GM23338 (cell line): ENCODE results near the gene MLST8. TPM values are rescaled to one million over a fixed set of nuclear protein-coding genes. Genes with fewer than 3 reads are reported as not detected.
A peak's percentile ranks its signal among the peaks of the same experiment; 100 is the strongest.

Experiments used
- ATAC-seq: fragments of 200-7000 bp; cut with Tn5 transposase; 3 replicates; pipeline ENCODE4 v1.9.1; 2020
- DNase-seq: peaks from one replicate; pipeline ENCODE4 v3.0.0-alpha.2; 2015; ENCODE audit warnings: low spot score
- H2AFZ ChIP-seq: fragments of 200-600 bp; sonication (generic); 2 replicates; pipeline ENCODE4 v1.8.0; 2016; ENCODE audit warnings: antibody characterized with exemption, mild to moderate bottlenecking, moderate library complexity
- H3F3A ChIP-seq: fragments of 200-600 bp; sonication (generic); replicated peaks from 2 replicates; pipeline ENCODE4 v1.8.0; 2017; ENCODE audit warnings: antibody characterized with exemption, mixed run types, low read depth
- H3K27ac ChIP-seq: fragments of 200-600 bp; sonication (generic); 2 replicates; pipeline ENCODE4 v1.6.1; 2016; ENCODE audit warnings: low read depth
- H3K27me3 ChIP-seq: fragments of 200-600 bp; sonication (generic); 2 replicates; pipeline ENCODE4 v1.8.0; 2016; ENCODE audit warnings: mild to moderate bottlenecking, mixed run types, moderate library complexity; ENCODE audit not compliant: insufficient read depth
- H3K36me3 ChIP-seq: fragments of 200-600 bp; sonication (generic); 2 replicates; pipeline ENCODE4 v1.8.0; 2016; ENCODE audit warnings: mild to moderate bottlenecking; ENCODE audit not compliant: insufficient read depth
- H3K4me1 ChIP-seq: fragments of 200-600 bp; sonication (generic); 2 replicates; pipeline ENCODE4 v1.8.0; 2016; ENCODE audit warnings: mild to moderate bottlenecking, moderate library complexity; ENCODE audit not compliant: insufficient read depth
- H3K4me2 ChIP-seq: fragments of 200-600 bp; sonication (generic); 2 replicates; pipeline ENCODE4 v1.7.1; 2017; ENCODE audit warnings: mixed run types
- H3K4me3 ChIP-seq: fragments of 200-600 bp; sonication (generic); 2 replicates; pipeline ENCODE4 v1.6.1; 2016; ENCODE audit warnings: mixed run types
- H3K79me2 ChIP-seq: fragments of 200-600 bp; sonication (generic); replicated peaks from 2 replicates; pipeline ENCODE4 v1.8.0; 2017; ENCODE audit warnings: mild to moderate bottlenecking; ENCODE audit not compliant: insufficient read depth
- H3K9me2 ChIP-seq: fragments of 200-600 bp; sonication (generic); 2 replicates; pipeline ENCODE4 v1.8.0; 2017; ENCODE audit not compliant: insufficient read depth
- H4K20me1 ChIP-seq: fragments of 200-600 bp; sonication (generic); replicated peaks from 2 replicates; pipeline ENCODE4 v1.8.0; 2017; ENCODE audit warnings: mild to moderate bottlenecking; ENCODE audit not compliant: insufficient read depth
- H3K27ac Mint-ChIP-seq: 2 replicates; pipeline ENCODE4 v1.8.0; 2020; ENCODE audit warnings: inconsistent platforms, mild to moderate bottlenecking, moderate library complexity, mixed read lengths
- H3K27me3 Mint-ChIP-seq: 3 replicates; pipeline ENCODE4 v1.8.0; 2022; ENCODE audit warnings: low read depth, mild to moderate bottlenecking, moderate library complexity, mixed read lengths, inconsistent platforms; ENCODE audit not compliant: insufficient read depth, poor library complexity
- H3K36me3 Mint-ChIP-seq: 3 replicates; pipeline ENCODE4 v1.8.0; 2021; ENCODE audit warnings: low read depth, mild to moderate bottlenecking, inconsistent platforms, moderate library complexity, mixed read lengths
- H3K4me1 Mint-ChIP-seq: 3 replicates; pipeline ENCODE4 v1.8.0; 2020; ENCODE audit warnings: mild to moderate bottlenecking, inconsistent platforms, mixed read lengths
- H3K4me3 Mint-ChIP-seq: 3 replicates; pipeline ENCODE4 v1.8.0; 2021; ENCODE audit warnings: moderate library complexity, mild to moderate bottlenecking, inconsistent platforms, mixed read lengths
- H3K9me3 Mint-ChIP-seq: 3 replicates; pipeline ENCODE4 v1.8.0; 2020; ENCODE audit warnings: moderate library complexity, mild to moderate bottlenecking, inconsistent platforms, mixed read lengths
- ETS1 ChIP-seq: IDR thresholded peaks from 2 replicates; pipeline ENCODE4 v1.6.1; 2016; ENCODE audit warnings: antibody characterized with exemption
- EZH2 ChIP-seq: fragments of 200-600 bp; sonication (generic); IDR thresholded peaks from one replicate; pipeline ENCODE4 v1.8.0; 2017; ENCODE audit warnings: antibody characterized with exemption, mild to moderate bottlenecking, low read depth; ENCODE audit not compliant: unreplicated experiment
- JUNB ChIP-seq: IDR thresholded peaks from one replicate; pipeline ENCODE4 v1.6.1; 2016; ENCODE audit warnings: antibody characterized with exemption; ENCODE audit not compliant: unreplicated experiment
- NANOG ChIP-seq: IDR thresholded peaks from 2 replicates; pipeline ENCODE4 v1.6.1; 2016; ENCODE audit warnings: antibody characterized with exemption, borderline replicate concordance
- POLR2AphosphoS5 ChIP-seq: IDR thresholded peaks from 2 replicates; pipeline ENCODE4 v1.6.1; 2016; ENCODE audit warnings: antibody characterized with exemption, low read depth
- STAT1 ChIP-seq: IDR thresholded peaks from one replicate; pipeline ENCODE4 v1.6.1; 2016; ENCODE audit warnings: antibody characterized with exemption; ENCODE audit not compliant: unreplicated experiment
- ZNF114 ChIP-seq: fragments of 250-450 bp; sonication (Bioruptor Pico); IDR thresholded peaks from 2 replicates; pipeline ENCODE4 v1.5.0; 2020; ENCODE audit warnings: mild to moderate bottlenecking, moderate library complexity
- ZNF331 ChIP-seq: fragments of 250-450 bp; sonication (Bioruptor Pico); IDR thresholded peaks from 2 replicates; pipeline ENCODE4 v1.5.0; 2020; ENCODE audit warnings: low read depth, mild to moderate bottlenecking, moderate library complexity
- polyA plus RNA-seq: library from polyadenylated mRNA; unstranded; fragments of >200 nt; fragmentation: Nextera tagmentation; extraction: Ambion mirVana; gene quantifications from 2 replicates; pipeline ENCODE4 v1.2.1, GENCODE V29; 2016
- total RNA-seq: library from RNA; depleted of rRNA; stranded (reverse); fragments of >200 nt; shearing (Covaris generic); gene quantifications from 2 replicates; pipeline ENCODE4 v1.2.3, GENCODE V29; 2014
- TF ChIP-seq, protein P1 (sequence below): fragments of 250-450 bp; sonication (Bioruptor Pico); IDR thresholded peaks from 2 replicates; pipeline ENCODE4 v1.5.0; 2020; ENCODE audit warnings: mild to moderate bottlenecking, moderate library complexity
- TF ChIP-seq, protein P2 (sequence below): IDR thresholded peaks from one replicate; pipeline ENCODE4 v1.6.1; 2018; ENCODE audit warnings: antibody characterized with exemption; ENCODE audit not compliant: unreplicated experiment

The MLST8 gene
- total and polyA plus RNA-seq, 2 experiments from 2014 or later, result 58.8 to 138 TPM

DNA sequence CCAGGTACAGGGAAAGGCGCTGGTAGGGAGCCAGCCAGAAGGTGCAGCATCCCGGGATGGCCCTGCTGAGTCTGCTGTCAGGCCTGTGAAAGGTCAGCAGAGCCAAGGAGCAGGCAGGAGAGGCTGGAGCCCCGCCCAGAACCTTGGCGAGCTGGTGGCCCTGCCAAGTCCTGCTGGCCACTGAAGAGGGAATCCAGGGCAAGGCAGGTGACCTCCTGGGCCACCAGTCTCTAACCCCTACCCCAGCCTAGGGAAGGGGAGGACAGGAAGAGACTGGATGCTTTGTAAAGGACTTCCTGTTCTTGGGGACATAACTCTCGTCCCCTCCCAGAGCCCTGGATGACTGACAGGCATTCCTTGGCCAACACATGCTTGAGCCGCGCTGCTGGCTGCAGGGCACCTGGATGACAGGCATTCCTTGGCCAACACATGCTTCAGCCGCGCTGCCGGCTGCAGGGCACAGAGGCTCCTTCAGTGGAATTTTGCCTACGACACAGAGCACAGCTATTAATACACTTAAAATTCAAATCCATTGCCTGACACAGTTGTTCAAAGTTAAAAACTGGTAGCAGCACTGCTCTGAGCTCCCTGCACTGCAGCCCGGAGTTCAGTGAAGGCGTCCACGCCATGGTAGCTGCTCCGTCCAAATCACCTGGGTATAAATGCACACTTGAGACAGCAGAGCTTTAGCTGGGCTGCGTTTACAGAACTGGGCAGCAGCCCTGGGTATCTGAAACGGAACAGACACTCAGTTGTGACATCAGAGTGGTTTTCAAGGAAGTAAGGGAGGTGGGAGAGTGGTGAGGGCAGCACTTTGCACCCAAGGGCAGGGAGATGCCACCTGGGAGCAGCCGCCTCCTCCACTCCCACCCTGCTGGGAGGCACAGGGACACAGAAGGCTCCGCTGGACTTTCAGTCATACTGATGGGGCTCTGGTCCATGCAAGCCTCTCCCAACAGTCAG lies 7.4 kb downstream of the MLST8 start (continued):
- TF ChIP-seq, protein P1, sequence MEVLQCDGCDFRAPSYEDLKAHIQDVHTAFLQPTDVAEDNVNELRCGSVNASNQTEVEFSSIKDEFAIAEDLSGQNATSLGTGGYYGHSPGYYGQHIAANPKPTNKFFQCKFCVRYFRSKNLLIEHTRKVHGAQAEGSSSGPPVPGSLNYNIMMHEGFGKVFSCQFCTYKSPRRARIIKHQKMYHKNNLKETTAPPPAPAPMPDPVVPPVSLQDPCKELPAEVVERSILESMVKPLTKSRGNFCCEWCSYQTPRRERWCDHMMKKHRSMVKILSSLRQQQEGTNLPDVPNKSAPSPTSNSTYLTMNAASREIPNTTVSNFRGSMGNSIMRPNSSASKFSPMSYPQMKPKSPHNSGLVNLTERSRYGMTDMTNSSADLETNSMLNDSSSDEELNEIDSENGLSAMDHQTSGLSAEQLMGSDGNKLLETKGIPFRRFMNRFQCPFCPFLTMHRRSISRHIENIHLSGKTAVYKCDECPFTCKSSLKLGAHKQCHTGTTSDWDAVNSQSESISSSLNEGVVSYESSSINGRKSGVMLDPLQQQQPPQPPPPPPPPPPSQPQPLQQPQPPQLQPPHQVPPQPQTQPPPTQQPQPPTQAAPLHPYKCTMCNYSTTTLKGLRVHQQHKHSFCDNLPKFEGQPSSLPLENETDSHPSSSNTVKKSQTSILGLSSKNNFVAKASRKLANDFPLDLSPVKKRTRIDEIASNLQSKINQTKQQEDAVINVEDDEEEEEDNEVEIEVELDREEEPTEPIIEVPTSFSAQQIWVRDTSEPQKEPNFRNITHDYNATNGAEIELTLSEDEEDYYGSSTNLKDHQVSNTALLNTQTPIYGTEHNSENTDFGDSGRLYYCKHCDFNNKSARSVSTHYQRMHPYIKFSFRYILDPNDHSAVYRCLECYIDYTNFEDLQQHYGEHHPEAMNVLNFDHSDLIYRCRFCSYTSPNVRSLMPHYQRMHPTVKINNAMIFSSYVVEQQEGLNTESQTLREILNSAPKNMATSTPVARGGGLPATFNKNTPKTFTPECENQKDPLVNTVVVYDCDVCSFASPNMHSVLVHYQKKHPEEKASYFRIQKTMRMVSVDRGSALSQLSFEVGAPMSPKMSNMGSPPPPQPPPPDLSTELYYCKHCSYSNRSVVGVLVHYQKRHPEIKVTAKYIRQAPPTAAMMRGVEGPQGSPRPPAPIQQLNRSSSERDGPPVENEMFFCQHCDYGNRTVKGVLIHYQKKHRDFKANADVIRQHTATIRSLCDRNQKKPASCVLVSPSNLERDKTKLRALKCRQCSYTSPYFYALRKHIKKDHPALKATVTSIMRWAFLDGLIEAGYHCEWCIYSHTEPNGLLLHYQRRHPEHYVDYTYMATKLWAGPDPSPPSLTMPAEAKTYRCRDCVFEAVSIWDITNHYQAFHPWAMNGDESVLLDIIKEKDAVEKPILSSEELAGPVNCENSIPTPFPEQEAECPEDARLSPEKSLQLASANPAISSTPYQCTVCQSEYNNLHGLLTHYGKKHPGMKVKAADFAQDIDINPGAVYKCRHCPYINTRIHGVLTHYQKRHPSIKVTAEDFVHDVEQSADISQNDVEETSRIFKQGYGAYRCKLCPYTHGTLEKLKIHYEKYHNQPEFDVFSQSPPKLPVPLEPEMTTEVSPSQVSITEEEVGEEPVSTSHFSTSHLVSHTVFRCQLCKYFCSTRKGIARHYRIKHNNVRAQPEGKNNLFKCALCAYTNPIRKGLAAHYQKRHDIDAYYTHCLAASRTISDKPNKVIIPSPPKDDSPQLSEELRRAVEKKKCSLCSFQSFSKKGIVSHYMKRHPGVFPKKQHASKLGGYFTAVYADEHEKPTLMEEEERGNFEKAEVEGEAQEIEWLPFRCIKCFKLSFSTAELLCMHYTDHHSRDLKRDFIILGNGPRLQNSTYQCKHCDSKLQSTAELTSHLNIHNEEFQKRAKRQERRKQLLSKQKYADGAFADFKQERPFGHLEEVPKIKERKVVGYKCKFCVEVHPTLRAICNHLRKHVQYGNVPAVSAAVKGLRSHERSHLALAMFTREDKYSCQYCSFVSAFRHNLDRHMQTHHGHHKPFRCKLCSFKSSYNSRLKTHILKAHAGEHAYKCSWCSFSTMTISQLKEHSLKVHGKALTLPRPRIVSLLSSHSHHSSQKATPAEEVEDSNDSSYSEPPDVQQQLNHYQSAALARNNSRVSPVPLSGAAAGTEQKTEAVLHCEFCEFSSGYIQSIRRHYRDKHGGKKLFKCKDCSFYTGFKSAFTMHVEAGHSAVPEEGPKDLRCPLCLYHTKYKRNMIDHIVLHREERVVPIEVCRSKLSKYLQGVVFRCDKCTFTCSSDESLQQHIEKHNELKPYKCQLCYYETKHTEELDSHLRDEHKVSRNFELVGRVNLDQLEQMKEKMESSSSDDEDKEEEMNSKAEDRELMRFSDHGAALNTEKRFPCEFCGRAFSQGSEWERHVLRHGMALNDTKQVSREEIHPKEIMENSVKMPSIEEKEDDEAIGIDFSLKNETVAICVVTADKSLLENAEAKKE (CRISPR knock-in tag), result no peak
- no peak for TF ChIP-seq EZH2
- no peak for TF ChIP-seq STAT1

GRCh38 chr16:2213817-2214718 lies 8.8 kb downstream of the MLST8 start:
- H3K36me3 ChIP-seq, result 0 out of 2 replicates have a peak, but pooled peaks cover 5% of the 10 kb centered on the region
- peaks cover 10% of the 10 kb centered on the region; the same call in 1 of the 2 replicates for H3K4me1 ChIP-seq
- peak overlapping the region; percentile 54 for H3K4me3 ChIP-seq
- H4K20me1 ChIP-seq, result peaks cover 18% of the 10 kb centered on the region
- no peaks in the 10 kb centered on the region for H3K27me3 ChIP-seq
- ATAC-seq (no peak), DNase-seq (peak; percentile 40)
- no peaks in the 10 kb centered on the region for H3K9me2 ChIP-seq
- no peak overlapping the region for H2AFZ ChIP-seq
- H3K9me3 Mint-ChIP-seq, result no peaks in the 10 kb centered on the region; the same call in 2 of the 3 replicates
- H3K4me3 Mint-ChIP-seq, result peak overlapping the region; percentile 82
- peak overlapping the region; percentile 84 for H3K4me2 ChIP-seq
- H3K27ac Mint-ChIP-seq, result peak overlapping the region; percentile 70; the same call in 1 of the 2 replicates
- peaks cover 17% of the 10 kb centered on the region for H3K27me3 Mint-ChIP-seq
- H3K79me2 ChIP-seq, result peaks cover 19% of the 10 kb centered on the region
- H3K27ac ChIP-seq, result no peak overlapping the region
- peaks cover 23% of the 10 kb centered on the region for H3K36me3 Mint-ChIP-seq
- H3K4me1 Mint-ChIP-seq, result peaks cover 17% of the 10 kb centered on the region
- peaks cover 37% of the 10 kb centered on the region; the same call in 1 of the 2 replicates for H3F3A ChIP-seq
- TF ChIP-seq, protein P2, sequence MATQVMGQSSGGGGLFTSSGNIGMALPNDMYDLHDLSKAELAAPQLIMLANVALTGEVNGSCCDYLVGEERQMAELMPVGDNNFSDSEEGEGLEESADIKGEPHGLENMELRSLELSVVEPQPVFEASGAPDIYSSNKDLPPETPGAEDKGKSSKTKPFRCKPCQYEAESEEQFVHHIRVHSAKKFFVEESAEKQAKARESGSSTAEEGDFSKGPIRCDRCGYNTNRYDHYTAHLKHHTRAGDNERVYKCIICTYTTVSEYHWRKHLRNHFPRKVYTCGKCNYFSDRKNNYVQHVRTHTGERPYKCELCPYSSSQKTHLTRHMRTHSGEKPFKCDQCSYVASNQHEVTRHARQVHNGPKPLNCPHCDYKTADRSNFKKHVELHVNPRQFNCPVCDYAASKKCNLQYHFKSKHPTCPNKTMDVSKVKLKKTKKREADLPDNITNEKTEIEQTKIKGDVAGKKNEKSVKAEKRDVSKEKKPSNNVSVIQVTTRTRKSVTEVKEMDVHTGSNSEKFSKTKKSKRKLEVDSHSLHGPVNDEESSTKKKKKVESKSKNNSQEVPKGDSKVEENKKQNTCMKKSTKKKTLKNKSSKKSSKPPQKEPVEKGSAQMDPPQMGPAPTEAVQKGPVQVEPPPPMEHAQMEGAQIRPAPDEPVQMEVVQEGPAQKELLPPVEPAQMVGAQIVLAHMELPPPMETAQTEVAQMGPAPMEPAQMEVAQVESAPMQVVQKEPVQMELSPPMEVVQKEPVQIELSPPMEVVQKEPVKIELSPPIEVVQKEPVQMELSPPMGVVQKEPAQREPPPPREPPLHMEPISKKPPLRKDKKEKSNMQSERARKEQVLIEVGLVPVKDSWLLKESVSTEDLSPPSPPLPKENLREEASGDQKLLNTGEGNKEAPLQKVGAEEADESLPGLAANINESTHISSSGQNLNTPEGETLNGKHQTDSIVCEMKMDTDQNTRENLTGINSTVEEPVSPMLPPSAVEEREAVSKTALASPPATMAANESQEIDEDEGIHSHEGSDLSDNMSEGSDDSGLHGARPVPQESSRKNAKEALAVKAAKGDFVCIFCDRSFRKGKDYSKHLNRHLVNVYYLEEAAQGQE, result no peak
- TF ChIP-seq JUNB (no peak), ETS1 (no peak), ZNF114 (CRISPR knock-in tag) (no peak), NANOG (no peak), STAT1 (no peak), POLR2AphosphoS5 (no peak), ZNF331 (CRISPR knock-in tag) (no peak)
